GM19438 (cell line): ENCODE data around the gene VOPP1.
"Not testable (repeated sequence)": the region's sequence is repeated elsewhere in the genome, so short reads cannot be mapped to it uniquely, and the experiment has no call there.

Experiments used
- ATAC-seq: cut with Tn5 transposase; IDR thresholded peaks from one replicate; pipeline ENCODE4 v1.9.1; 2021; ENCODE audit warnings: low read depth; ENCODE audit not compliant: unreplicated experiment

VOPP1 gene

GRCh38 chr7:55474944-55475854 lies 97.1 kb downstream of the VOPP1 start:
- no peak for ATAC-seq

- no peak for ATAC-seq
Measured at GRCh38 chr7:55473932-55474331, 98.4 kb downstream of the VOPP1 start.

- no peak for ATAC-seq
Measured at GRCh38 chr7:55472928-55473725, 99.2 kb downstream of the VOPP1 start.

- not testable (repeated sequence) for ATAC-seq
Measured at GRCh38 chr7:55472406-55472805, 99.9 kb downstream of the VOPP1 start.

DNA sequence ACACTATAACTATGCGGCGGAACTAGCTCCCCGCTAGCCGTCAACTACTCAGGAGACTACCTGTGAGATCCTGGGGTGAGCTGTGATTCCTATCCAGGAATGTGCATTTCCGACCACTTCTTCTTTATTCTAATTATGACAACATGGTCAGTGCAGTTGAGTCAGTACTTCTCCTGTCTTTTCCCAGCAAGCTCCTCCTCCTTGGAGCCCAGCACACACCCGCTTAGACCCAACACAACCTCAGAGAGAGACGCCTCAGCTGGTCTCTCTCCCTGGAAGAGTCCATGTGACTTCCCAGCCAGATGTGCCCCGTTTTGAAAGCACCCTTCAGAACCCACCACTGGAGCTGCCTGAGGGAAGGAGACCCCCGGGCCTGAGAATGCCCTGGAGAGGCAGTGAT lies 100.7 kb downstream of the VOPP1 start:
- not testable (repeated sequence) for ATAC-seq

DNA sequence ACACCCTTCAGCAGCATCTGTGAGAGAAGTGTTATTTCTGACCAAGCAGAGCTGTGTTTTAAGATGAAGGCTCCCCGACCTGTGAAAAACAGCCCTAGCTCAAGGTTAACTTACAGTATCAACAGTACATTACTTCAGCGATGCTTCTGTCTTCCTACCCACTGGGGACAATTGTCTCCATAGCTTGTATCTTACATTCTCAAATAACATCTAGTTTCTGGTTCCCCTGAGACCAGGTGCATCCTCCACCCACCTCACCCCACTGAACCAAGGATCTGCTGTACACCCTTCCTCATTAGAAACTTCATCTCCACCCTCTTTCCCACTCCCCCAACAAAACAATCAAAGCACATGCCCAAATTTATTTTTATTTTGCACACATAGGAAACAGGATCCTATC lies 102.0 kb downstream of the VOPP1 start:
- ATAC-seq = no peak

GRCh38 chr7:55469721-55470120 lies 102.6 kb downstream of the VOPP1 start:
- no peak for ATAC-seq

DNA sequence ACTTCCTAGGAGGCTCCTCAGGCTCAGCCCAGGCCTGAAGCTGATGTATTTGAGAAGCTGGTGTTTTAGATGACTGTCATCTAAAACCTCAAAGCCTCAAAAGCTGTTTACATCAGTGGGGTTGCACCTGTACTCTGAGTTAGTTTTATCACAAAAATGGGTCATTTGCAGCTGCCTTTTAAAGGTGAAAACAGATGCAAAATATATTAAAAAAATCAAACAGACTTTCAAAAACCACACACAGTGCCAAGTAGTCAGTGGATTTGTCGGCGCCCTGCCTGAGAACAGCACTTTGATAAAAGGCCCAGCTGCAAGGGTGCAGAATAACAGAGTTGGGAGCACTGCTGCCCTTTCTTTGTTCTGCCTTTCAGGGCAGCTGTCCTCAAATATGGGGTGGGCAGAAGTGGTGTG lies 103.0 kb downstream of the VOPP1 start:
- ATAC-seq = no peak

DNA sequence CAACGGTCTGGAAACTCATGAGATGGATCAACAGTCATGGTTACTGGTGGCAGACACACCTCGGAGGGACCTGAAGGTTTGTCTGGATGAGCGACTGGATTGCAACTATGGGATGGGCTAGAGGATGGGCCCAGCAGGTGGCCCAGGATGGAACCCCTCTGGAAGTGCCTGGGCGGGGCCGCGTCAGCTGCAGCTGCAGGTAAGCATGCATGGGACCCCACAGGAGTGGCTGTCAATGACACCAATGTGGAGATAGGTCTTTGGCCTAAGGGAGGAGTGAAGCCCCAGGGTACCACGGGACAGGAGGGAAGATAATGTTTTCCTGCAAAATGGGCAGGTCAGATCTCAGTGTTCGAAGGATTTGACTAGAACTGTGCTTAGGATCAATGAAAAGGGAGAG lies 103.8 kb downstream of the VOPP1 start:
- no peak for ATAC-seq

GRCh38 chr7:55467047-55467593 lies 105.2 kb downstream of the VOPP1 start:
- ATAC-seq = no peak

DNA sequence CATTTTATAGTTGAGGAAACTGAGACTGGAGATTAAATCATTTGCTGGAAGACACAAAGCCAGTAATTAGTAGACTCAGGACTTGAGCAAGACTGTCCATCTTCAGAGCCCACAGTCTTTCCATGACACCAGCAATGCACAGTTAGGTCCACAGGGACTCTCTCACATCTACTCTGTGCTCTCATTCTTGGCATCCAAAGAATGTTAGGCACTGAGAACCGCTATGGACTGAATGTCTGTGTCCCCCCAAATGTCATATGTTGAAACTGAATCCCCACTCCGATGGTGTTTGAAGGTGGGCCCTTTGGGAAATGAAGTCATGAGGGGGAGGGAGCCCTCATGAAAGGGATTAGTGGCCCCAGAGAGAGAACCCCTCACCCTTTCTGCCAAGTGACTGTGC lies 106.6 kb downstream of the VOPP1 start:
- ATAC-seq = no peak

GRCh38 chr7:55464422-55464821 lies 107.9 kb downstream of the VOPP1 start:
- no peak for ATAC-seq

GRCh38 chr7:55463686-55464262 lies 108.5 kb downstream of the VOPP1 start:
- ATAC-seq = no peak

DNA sequence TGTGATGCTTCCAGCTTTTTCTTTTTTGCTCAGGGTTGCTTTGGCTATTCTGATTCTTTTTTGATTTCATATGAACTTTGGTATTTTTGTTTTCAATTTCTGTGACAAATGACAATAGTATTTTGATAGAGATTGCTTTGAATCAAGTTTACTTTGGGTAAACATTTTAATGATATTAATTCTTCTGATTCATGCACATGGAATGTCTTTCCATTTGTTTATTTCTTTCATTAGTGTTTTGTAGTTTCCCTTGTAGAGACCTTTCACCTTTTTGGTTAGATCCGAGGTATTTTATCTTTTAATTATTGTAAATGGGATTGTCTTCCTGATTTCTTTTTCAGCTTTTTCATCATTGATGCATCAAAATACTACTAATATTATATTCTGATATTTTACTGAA lies 114.0 kb downstream of the VOPP1 start:
- ATAC-seq = no peak

DNA sequence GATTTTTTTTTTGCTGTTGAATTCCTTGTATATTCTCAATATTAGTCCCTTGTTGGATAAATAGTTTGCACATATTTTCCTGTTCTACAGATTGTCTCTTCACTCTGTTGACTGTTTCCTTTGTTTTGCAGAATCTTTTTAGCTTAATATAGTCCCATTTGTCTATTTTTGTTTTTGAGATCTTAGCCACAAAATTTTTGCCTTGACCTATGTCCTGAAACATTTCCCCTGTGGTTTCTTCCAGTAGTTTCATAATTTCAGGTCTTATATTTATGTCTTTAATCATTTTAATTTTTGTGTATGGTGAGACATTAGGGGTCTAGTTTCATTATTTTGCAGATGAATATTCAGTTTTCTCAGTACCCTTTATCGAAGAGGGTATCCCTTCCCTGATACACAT lies 114.5 kb downstream of the VOPP1 start:
- ATAC-seq = no peak

DNA sequence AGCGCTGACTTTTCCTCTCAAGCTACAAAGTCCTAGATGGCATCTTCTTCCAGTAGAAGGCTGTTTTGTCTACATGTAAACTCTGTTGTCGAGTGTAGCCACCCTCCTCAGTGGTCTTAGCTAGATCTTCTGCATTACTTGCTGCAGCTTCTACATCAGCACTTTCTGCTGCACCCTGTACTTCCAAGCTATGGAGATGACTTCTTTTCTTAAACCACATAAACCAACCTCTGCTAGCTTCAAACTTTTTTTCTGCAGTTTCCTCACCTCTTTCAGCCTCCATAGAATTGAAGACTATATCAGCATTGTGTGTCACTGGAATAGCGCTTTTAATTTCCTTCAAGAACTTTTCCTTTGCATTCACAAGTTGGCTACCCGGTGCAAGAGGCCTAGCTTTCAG lies 119.3 kb downstream of the VOPP1 start:
- ATAC-seq = no peak

GRCh38 chr7:55449992-55450535 lies 122.2 kb downstream of the VOPP1 start:
- no peak for ATAC-seq

GRCh38 chr7:55449205-55449991 lies 122.9 kb downstream of the VOPP1 start:
- no peak for ATAC-seq

GRCh38 chr7:55448526-55448925 lies 123.8 kb downstream of the VOPP1 start:
- no peak for ATAC-seq

DNA sequence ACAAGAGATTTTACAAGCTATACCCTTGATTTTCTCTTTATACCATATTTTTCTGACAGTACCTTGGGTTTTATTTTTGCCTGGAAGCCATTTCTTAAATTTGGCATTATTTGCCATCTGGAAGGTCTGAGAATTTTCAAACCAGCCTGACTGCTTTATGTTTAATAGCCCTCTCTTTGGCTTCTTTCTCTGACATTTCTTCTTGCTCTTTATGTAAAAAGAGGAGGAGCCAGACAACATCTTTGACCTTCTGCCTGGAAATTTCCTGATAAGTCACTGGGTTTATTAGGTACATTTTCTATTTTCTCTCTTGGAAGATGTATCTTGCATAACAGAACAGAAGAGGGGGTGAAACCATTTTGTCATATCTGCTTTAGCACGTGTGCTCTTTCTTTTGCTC lies 127.5 kb downstream of the VOPP1 start:
- ATAC-seq = no peak
